Fibroblast of gingiva (primary cell): ENCODE data around the gene DNAH3.
A peak's percentile ranks its signal among the peaks of the same experiment; 100 is the strongest.
"Not testable (repeated sequence)": the region's sequence is repeated elsewhere in the genome, so short reads cannot be mapped to it uniquely, and the experiment has no call there.

ENCODE experiments used
- DNase-seq: peaks from one replicate; pipeline ENCODE4 v3.0.0-alpha.2; 2011; ENCODE audit warnings: low read depth

Gene DNAH3

GRCh38 chr16:21070564-21070963, 80.1 kb downstream of the DNAH3 start:
- DNase-seq = no peak

- DNase-seq = no peak
These were observed 80.7 kb downstream of the DNAH3 start for GRCh38 chr16:21069986-21070385.

- no peak for DNase-seq
These were observed 86.4 kb downstream of the DNAH3 start for GRCh38 chr16:21064203-21064602.

GRCh38 chr16:21063314-21063713, 87.3 kb downstream of the DNAH3 start:
- not testable (repeated sequence) for DNase-seq

- DNase-seq = no peak
These were observed 90.6 kb downstream of the DNAH3 start for GRCh38 chr16:21060027-21060510.

- DNase-seq = no peak
These were observed 92.8 kb downstream of the DNAH3 start for GRCh38 chr16:21057875-21058274.

GRCh38 chr16:21056396-21056795, 94.2 kb downstream of the DNAH3 start:
- no peak for DNase-seq

GRCh38 chr16:21055738-21056137, 94.9 kb downstream of the DNAH3 start:
- DNase-seq = not testable (repeated sequence)

- no peak for DNase-seq
These were observed 97.1 kb downstream of the DNAH3 start for GRCh38 chr16:21053590-21053989.

- not testable (repeated sequence) for DNase-seq
These were observed 102.3 kb downstream of the DNAH3 start for GRCh38 chr16:21048091-21048912.

GRCh38 chr16:21038197-21038596, 112.4 kb downstream of the DNAH3 start:
- no peak for DNase-seq

- DNase-seq = no peak
These were observed 112.9 kb downstream of the DNAH3 start for GRCh38 chr16:21037736-21038135.

GRCh38 chr16:21037168-21037567, 113.5 kb downstream of the DNAH3 start:
- no peak for DNase-seq

- DNase-seq = no peak
These were observed 114.2 kb downstream of the DNAH3 start for GRCh38 chr16:21036471-21036870.

- no peak for DNase-seq
These were observed 116.9 kb downstream of the DNAH3 start for GRCh38 chr16:21033704-21034103.

GRCh38 chr16:21033264-21033663, 117.4 kb downstream of the DNAH3 start:
- DNase-seq = no peak

- DNase-seq = no peak
These were observed 121.9 kb downstream of the DNAH3 start for GRCh38 chr16:21028728-21029127.

GRCh38 chr16:21026846-21027245, 123.8 kb downstream of the DNAH3 start:
- no peak for DNase-seq

- DNase-seq = no peak
These were observed 127.0 kb downstream of the DNAH3 start for GRCh38 chr16:21023509-21024202.

- DNase-seq = no peak
These were observed 129.3 kb downstream of the DNAH3 start for GRCh38 chr16:21021316-21021715.

GRCh38 chr16:21009815-21010214, 140.8 kb downstream of the DNAH3 start:
- DNase-seq = no peak

- no peak for DNase-seq
These were observed 145.6 kb downstream of the DNAH3 start for GRCh38 chr16:21005008-21005407.

GRCh38 chr16:21001262-21001661, 149.4 kb downstream of the DNAH3 start:
- DNase-seq = peak; percentile 6
